Adrenal gland (tissue), 12 donors: ENCODE results near the gene CYB5D1. TPM values are rescaled to one million over a fixed set of nuclear protein-coding genes. Genes with fewer than 3 reads are reported as not detected.

ENCODE experiments used
- DNase-seq, 7 donors: peaks; one replicate each; pipeline ENCODE4 v3.0.0-alpha.2; 2019 to 2020
- H3K27ac ChIP-seq, 5 donors: fragments of 200-600 bp; sonication (generic) in 4 of 5; 1 replicate in 3 of 5; 2 replicates in 2 of 5; pipeline versions ENCODE4 v1.5.1 to v1.8.0; 2016 to 2020; ENCODE audit warnings: mild to moderate bottlenecking in 1 of 5
- H3K27me3 ChIP-seq: fragments of 200-600 bp; 2 replicates; pipeline ENCODE4 v1.8.0; 2021
- H3K36me3 ChIP-seq, 2 donors: fragments of 200-600 bp; replicated peaks in 1 of 2; 1 replicate in 1 of 2; 2 replicates in 1 of 2; pipeline versions ENCODE4 v1.5.1 to v1.8.0; 2018 to 2022
- H3K4me1 ChIP-seq, 2 donors: fragments of 200-600 bp; replicated peaks in 1 of 2; 1 replicate in 1 of 2; 2 replicates in 1 of 2; pipeline versions ENCODE4 v1.5.1 to v1.8.0; 2018 to 2021
- H3K4me3 ChIP-seq, 4 donors: fragments of 200-600 bp; sonication (generic) in 3 of 4; one replicate each; pipeline ENCODE4 v1.5.1; 2016 to 2018
- H3K9me3 ChIP-seq, 3 donors: fragments of 200-600 bp; sonication (generic) in 1 of 3; replicated peaks in 1 of 3; 1 replicate in 2 of 3; 2 replicates in 1 of 3; pipeline versions ENCODE4 v1.5.1 to v1.8.0; 2016 to 2021
- CTCF ChIP-seq, 6 experiments: fragments of 450-650 bp in 4 of 6; fragments of 200-600 bp in 2 of 6; sonication (generic) in 1 of 6; IDR thresholded peaks; 1 replicate in 5 of 6; 2 replicates in 1 of 6; pipeline versions ENCODE4 v1.5.1 to v1.8.0; 2016 to 2021; ENCODE audit warnings: antibody characterized with exemption in 6 of 6, mild to moderate bottlenecking in 2 of 6, moderate library complexity in 1 of 6
- POLR2A ChIP-seq, 2 donors: fragments of 450-650 bp; IDR thresholded peaks; one replicate each; pipeline ENCODE4 v1.6.1; 2017; ENCODE audit warnings: antibody characterized with exemption in 2 of 2, mild to moderate bottlenecking in 2 of 2, moderate library complexity in 1 of 2
- WGBS, 4 donors: extraction: QIAGEN DNeasy Blood & Tissue Kit in 2 of 4; methylation state at CpG; one replicate each; pipeline versions ENCODE4 v1.1.5 to v1.1.7; 2013 to 2017; 5-methylcytosine and 5-hydroxymethylcytosine counted together
- intact Hi-C, 2 donors: fragments of 100-400 bp; cut with DNase I; formaldehyde crosslinking; loops; one replicate each; pipeline versions ENCODE4 v1.14.1 to v1.15.0; 2022 to 2023
- polyA plus RNA-seq, 3 donors: library from polyadenylated mRNA; stranded (reverse); fragments of 200-250 nt in 2 of 3; fragments of 350-450 nt in 1 of 3; fragmentation: Illumina TruSeq in 1 of 3; extraction: RNeasy Lipid Tissue Mini Kit (QIAGEN cat#74804) in 1 of 3; gene quantifications; one replicate each; pipeline ENCODE4 v1.2.3, GENCODE V29; 2013 to 2014
- total RNA-seq, 9 donors: library from RNA; depleted of rRNA in 4 of 9; stranded (reverse); fragments of >200 nt in 4 of 9; fragments of 120-200 nt in 1 of 9; fragmentation: NEBNext Ultra II Directional in 1 of 9; extraction: Animal tissue kit (Norgen Biotek cat#: 25700) in 1 of 9; gene quantifications; one replicate each; pipeline versions ENCODE4 v1.1.0 to v1.2.4, GENCODE V29; 2013 to 2023
- donor health status: healthy with polysubstance abuse.
- donor health status: Bipolar disorder and iron deficiency.
- donor health status: DM: yes; HTN: yes; CAD: no.
- donor health status: DM: no; HTN: no; CAD: no.
- donor health status: DM: no; HTN: no; CAD: no.
- donor health status: DM: yes; HTN: yes; CAD: no.

CYB5D1 gene
- total and polyA plus RNA-seq, 12 donors = 6.5 to 36.8 (median 16.8) TPM

DNA sequence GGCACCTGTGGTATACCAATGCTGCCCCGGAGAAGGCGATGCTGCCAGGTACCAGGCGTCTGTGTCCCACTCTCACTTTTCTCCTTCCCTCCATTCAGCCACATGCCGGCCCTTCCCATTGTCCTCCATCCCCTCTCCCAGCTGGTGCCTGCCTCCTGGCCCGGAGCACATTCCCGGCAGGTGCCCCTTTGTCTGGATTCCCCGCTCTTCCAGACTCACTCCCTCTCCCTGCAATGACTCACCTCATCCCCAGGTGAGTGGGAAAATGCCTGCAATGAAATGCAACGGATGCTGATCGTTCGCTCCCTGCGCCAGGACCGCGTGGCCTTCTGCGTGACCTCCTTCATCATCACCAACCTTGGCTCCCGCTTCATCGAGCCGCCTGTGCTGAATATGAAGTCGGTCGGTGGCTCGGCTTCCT is 34.2 kb upstream of the CYB5D1 start:
- DNase-seq = no peak
- 73 to 84% (median 75%) methylated on average over 20 of the region's 20 CpGs for WGBS, 4 donors
- no peaks in the 10 kb centered on the region for H3K9me3 ChIP-seq
- H3K27ac ChIP-seq = no peak overlapping the region
- no peak overlapping the region for H3K4me3 ChIP-seq
- intact Hi-C loops = loop anchor here (2.0 to 5.0 kb wide), 2 partner anchors 29 to 34 kb away; partner anchors contain the start of genes CYB5D1 (in 1 of the 2), NAA38 (in 1 of the 2) and TMEM88 (in 1 of the 2)
- no peaks in the 10 kb centered on the region for H3K36me3 ChIP-seq
- H3K27me3 ChIP-seq = no peaks in the 10 kb centered on the region
- TF ChIP-seq CTCF (IDR thresholded peaks at IDR 0.05) = no peak
- TF ChIP-seq POLR2A (IDR thresholded peaks at IDR 0.05) = no peak
- peaks cover 0 to 10% of the 10 kb centered on the region in 2 donors for H3K4me1 ChIP-seq

DNA sequence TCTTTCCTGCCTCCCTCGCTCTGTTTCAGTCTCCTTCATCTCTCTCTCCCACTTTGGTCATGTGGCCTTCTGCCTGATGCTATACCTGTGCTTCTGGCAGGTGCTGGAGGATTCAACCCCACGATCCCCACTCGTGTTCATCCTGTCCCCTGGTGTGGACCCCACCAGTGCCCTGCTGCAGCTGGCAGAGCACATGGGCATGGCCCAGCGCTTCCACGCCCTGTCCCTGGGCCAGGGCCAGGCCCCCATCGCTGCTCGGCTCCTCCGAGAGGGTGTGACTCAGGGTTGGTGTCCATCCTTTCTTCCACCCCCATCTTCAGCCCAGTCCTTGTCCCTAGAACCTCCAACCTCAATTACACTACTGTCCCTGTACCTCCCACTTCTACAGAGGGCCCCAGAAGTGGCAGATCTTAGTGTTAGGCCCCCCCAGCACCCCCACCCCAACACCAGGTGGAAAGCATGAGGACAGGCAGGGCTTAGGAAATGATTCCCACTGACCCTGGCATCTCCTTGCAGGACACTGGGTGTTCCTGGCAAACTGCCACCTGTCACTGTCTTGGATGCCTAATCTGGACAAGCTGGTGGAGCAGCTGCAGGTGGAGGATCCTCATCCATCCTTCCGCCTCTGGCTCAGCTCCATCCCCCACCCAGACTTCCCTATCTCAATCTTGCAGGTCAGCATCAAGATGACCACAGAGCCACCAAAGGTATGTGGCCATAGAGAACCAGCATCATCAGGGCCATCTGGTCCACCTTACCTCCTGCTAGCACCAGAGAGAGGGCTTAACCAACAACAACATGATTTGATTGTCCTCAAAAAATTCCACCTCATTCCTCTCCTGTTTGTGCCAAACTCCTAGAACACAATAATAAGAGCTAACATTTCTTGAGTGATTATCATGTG is 33.5 kb upstream of the CYB5D1 start:
- Histone ChIP-seq H3K4me1 (peaks cover 0 to 10% of the 10 kb centered on the region in 2 donors), H3K27ac (no peak overlapping the region), H3K4me3 (no peak overlapping the region), H3K36me3 (no peaks in the 10 kb centered on the region), H3K9me3 (no peaks in the 10 kb centered on the region), H3K27me3 (no peaks in the 10 kb centered on the region)
- peak in 5 of 7 donors; percentile 25 to 60 (median 31) for DNase-seq
- no peak for TF ChIP-seq CTCF (IDR thresholded peaks at IDR 0.05)
- no peak for TF ChIP-seq POLR2A (IDR thresholded peaks at IDR 0.05)
- WGBS, 4 donors = 62 to 78% (median 73%) methylated on average over 9 of the region's 9 CpGs
- intact Hi-C loops = loop anchor here in 1 of 2 donors (5.0 kb wide), 1 partner anchor 33 kb away; the partner anchor contains the start of genes CYB5D1, NAA38 and TMEM88

GRCh38 chr17:7825206-7825990 is 32.4 kb upstream of the CYB5D1 start:
- peaks cover 0 to 10% of the 10 kb centered on the region in 2 donors for H3K4me1 ChIP-seq
- no peaks in the 10 kb centered on the region for H3K9me3 ChIP-seq
- peak in 6 of 7 donors; percentile 49 to 69 (median 57) for DNase-seq
- H3K4me3 ChIP-seq = no peak overlapping the region
- WGBS, 4 donors = 27 to 34% (median 33%) methylated on average over 12 of the region's 12 CpGs
- no peaks in the 10 kb centered on the region for H3K27me3 ChIP-seq
- H3K27ac ChIP-seq = no peak overlapping the region
- no peaks in the 10 kb centered on the region for H3K36me3 ChIP-seq
- TF ChIP-seq POLR2A (IDR thresholded peaks at IDR 0.05) (no peak), CTCF (IDR thresholded peaks at IDR 0.05) (peak in 4 of 6 experiments; percentile 21 to 38 (median 31))
- intact Hi-C loops = no loop called here

GRCh38 chr17:7830616-7831015 is 27.2 kb upstream of the CYB5D1 start:
- no peak for TF ChIP-seq POLR2A (IDR thresholded peaks at IDR 0.05)
- TF ChIP-seq CTCF (IDR thresholded peaks at IDR 0.05) = no peak
- no peaks in the 10 kb centered on the region for H3K36me3 ChIP-seq
- intact Hi-C loops = no loop called here
- H3K27ac ChIP-seq = no peak overlapping the region
- peak in 3 of 7 donors; percentile 13 to 21 (median 20) for DNase-seq
- peaks cover 7 to 8% of the 10 kb centered on the region in 2 donors for H3K4me1 ChIP-seq
- no peaks in the 10 kb centered on the region for H3K27me3 ChIP-seq
- 71 to 88% (median 82%) methylated on average over 2 to 8 of the region's 8 CpGs for WGBS, 4 donors
- no peaks in the 10 kb centered on the region for H3K9me3 ChIP-seq
- H3K4me3 ChIP-seq = no peak overlapping the region
